GM21381 (cell line): Measurements from ENCODE around the gene STOX1.
"Not testable (repeated sequence)": the region's sequence is repeated elsewhere in the genome, so short reads cannot be mapped to it uniquely, and the experiment has no call there.

ENCODE experiments used
- ATAC-seq: cut with Tn5 transposase; IDR thresholded peaks from one replicate; pipeline ENCODE4 v1.9.1; 2021; ENCODE audit warnings: mild to moderate bottlenecking, moderate library complexity; ENCODE audit not compliant: unreplicated experiment

STOX1 gene

GRCh38 chr10:68826764-68827591 lies at the start of gene STOX1:
TSS of gene STOX1 (plus strand) at chr10:68827531. CDS start at chr10:68827624, 93 bp downstream.
- peak; percentile 57 for ATAC-seq

GRCh38 chr10:68781613-68782574 lies 45.4 kb upstream of the STOX1 start:
- ATAC-seq = no peak

- ATAC-seq = no peak
These were observed 42.9 kb upstream of the STOX1 start for GRCh38 chr10:68784476-68784875.

- no peak for ATAC-seq
These were observed 39.5 kb upstream of the STOX1 start for GRCh38 chr10:68787813-68788212.

GRCh38 chr10:68790476-68790875 lies 36.9 kb upstream of the STOX1 start:
- ATAC-seq = no peak

GRCh38 chr10:68792115-68792514 lies 35.2 kb upstream of the STOX1 start:
- ATAC-seq = no peak

- no peak for ATAC-seq
These were observed 31.3 kb upstream of the STOX1 start for GRCh38 chr10:68795886-68796532.

GRCh38 chr10:68796605-68797004 lies 30.7 kb upstream of the STOX1 start:
- ATAC-seq = no peak

GRCh38 chr10:68800211-68800610 lies 27.1 kb upstream of the STOX1 start:
- no peak for ATAC-seq

GRCh38 chr10:68804692-68805091 lies 22.6 kb upstream of the STOX1 start:
- no peak for ATAC-seq

- ATAC-seq = not testable (repeated sequence)
These were observed 16.5 kb upstream of the STOX1 start for GRCh38 chr10:68810830-68811229.

GRCh38 chr10:68811314-68812009 lies 15.9 kb upstream of the STOX1 start:
- ATAC-seq = no peak

GRCh38 chr10:68812420-68812819 lies 14.9 kb upstream of the STOX1 start:
- ATAC-seq = no peak

- ATAC-seq = no peak
These were observed 13.8 kb upstream of the STOX1 start for GRCh38 chr10:68813559-68813958.

- ATAC-seq = no peak
These were observed 10.4 kb upstream of the STOX1 start for GRCh38 chr10:68816796-68817412.

- not testable (repeated sequence) for ATAC-seq
These were observed 7.0 kb upstream of the STOX1 start for GRCh38 chr10:68820359-68820758.

GRCh38 chr10:68822626-68823025 lies 4.7 kb upstream of the STOX1 start:
- not testable (repeated sequence) for ATAC-seq

GRCh38 chr10:68827592-68827959 lies 245 bp downstream of the STOX1 start:
- peak; percentile 34 for ATAC-seq

- peak; percentile 36 for ATAC-seq
These were observed 811 bp downstream of the STOX1 start for GRCh38 chr10:68828083-68828601.

GRCh38 chr10:68828833-68829232 lies 1.5 kb downstream of the STOX1 start:
- no peak for ATAC-seq
